GM18873 (cell line): ENCODE results near the gene ESRRA.

Experiments used
- ATAC-seq: cut with Tn5 transposase; IDR thresholded peaks from one replicate; pipeline ENCODE4 v1.9.1; 2021; ENCODE audit warnings: mild to moderate bottlenecking, moderate library complexity, moderate number of reproducible peaks; ENCODE audit not compliant: unreplicated experiment, low FRiP score

ESRRA gene

DNA sequence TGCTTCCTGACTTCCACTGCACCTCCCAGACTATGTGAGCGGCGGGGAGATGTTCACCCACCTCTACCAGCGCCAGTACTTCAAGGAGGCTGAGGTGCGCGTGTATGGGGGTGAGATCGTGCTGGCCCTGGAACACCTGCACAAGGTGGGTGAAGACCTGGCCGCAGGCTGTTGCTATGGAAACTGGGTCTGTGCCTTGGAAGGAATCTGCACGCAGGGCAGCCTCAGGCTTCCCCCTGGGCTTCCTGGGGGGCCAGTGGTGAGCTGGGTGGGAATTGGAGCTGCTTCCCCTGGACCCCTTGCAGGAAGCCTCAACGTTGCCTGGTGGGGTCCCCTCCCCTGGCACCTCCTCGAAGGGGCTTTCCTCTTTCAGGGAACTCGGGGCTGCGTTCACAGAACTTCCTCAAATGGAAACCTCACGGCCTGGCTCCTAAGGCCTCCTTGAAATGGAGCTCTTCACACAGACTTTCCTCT, 55.2 kb downstream of the ESRRA start:
- ATAC-seq: no peak

DNA sequence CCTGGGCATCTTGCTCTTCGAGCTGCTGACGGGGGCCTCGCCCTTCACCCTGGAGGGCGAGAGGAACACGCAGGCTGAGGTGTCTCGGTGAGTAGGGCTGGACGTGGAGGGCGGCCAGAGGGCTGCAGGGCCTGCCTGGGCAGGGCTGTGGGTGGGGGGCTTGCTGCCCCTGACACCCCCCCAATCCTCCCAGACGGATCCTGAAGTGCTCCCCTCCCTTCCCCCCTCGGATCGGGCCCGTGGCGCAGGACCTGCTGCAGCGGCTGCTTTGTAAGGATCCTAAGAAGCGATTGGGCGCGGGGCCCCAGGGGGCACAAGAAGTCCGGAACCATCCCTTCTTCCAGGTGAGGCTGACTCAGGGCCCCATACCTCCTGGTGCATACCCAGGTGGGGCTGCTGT, 56.3 kb downstream of the ESRRA start:
- no peak for ATAC-seq

DNA sequence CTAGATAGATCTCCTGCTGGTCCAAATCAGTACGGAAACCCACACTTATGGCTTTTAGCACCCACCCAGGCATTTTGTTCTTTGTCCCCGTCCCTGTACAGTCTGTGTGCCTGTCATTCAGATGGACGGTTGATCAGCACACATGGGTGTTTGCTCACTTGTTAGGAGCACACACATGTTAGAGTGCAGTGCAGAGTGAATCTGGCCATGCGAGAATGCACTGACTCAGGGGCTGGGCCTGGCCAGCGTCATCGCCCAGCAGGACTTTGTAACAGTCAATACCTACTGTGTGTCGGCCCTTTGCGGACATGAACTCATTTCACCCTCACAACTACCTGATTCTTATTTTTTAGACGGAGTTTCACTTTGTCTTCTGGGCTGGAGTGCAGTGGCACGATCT, 57.0 kb downstream of the ESRRA start:
- no peak for ATAC-seq

DNA sequence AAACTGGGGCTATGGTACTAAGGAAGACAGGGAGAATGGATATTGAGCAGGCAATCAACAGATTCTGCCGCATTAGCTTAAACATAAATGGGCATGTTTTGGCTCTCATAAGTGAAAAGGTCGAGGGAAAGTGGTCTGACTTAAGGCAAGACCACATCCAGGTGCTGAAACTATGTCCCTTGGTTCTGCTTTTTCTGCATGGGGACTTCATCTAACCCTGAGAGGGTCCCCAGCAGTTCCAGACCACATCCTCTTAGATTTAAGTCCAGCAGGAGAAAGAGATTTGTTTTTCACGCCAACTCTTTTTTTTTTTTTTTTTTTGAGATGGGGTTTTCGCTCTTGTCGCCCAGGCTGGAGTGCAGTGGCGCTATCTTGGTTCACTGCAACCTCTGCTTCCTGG, 59.1 kb downstream of the ESRRA start:
- ATAC-seq: no peak

DNA sequence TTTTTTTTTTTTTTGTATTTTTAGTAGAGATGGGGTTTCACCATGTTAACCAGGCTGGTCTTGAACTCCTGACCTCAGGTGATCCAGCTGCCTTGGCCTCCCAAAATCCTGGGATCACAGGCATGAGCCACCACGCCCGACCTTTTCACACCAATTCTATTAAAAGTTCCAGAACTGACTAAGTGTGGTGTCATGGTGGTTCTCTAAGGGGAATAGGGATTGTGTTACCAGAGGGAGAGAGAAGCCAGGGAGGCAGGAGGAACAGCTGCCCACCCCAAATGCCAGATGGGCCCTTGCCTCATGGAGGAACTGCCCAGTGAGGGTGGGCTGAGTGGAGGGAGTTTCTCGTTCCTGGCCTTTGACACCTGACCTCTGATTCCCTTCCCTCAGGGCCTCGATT, 59.6 kb downstream of the ESRRA start:
- ATAC-seq: no peak
